GM18907 (cell line): ENCODE measurements around the gene SDR42E1.

ENCODE experiments used
- ATAC-seq: cut with Tn5 transposase; IDR thresholded peaks from one replicate; pipeline ENCODE4 v1.9.1; 2021; ENCODE audit warnings: mild to moderate bottlenecking, moderate library complexity; ENCODE audit not compliant: unreplicated experiment

SDR42E1 gene

GRCh38 chr16:81942007-81942601 is 69.2 kb downstream of the SDR42E1 start:
- no peak for ATAC-seq

GRCh38 chr16:81940781-81941560 is 70.3 kb downstream of the SDR42E1 start:
- ATAC-seq, result no peak

- no peak for ATAC-seq
Observed at GRCh38 chr16:81939164-81940056, 71.9 kb downstream of the SDR42E1 start.
